PC-3 (cell line): ENCODE measurements around the gene NUP155. TPM values are rescaled to one million over a fixed set of nuclear protein-coding genes. Genes with fewer than 3 reads are reported as not detected.
A peak's percentile ranks its signal among the peaks of the same experiment; 100 is the strongest.

Source experiments
- ATAC-seq: fragments of 200-7000 bp; cut with Tn5 transposase; 2 replicates; pipeline ENCODE4 v1.9.1; 2020; ENCODE audit warnings: mild to moderate bottlenecking, moderate library complexity
- BruUV-seq: library from RNA; stranded (reverse); fragments of 400-500 nt; replicated peaks from 2 replicates; lab custom pipeline; 2021; lab: Mats Ljungman, UMichigan
- CTCF ChIA-PET: fragments of 300-600 bp; sonication (Branson Sonifier 250); formaldehyde crosslinking; loops from one replicate; lab custom pipeline; 2022; ENCODE audit warnings: antibody characterized with exemption; lab: Charles Lee
- POLR2A ChIA-PET: fragments of 300-600 bp; sonication (Branson Sonifier 250); formaldehyde crosslinking; loops from one replicate; lab custom pipeline; 2022; ENCODE audit warnings: antibody characterized with exemption; ENCODE audit not compliant: unreplicated experiment; lab: Charles Lee
- DNase-seq: peaks from one replicate; pipeline ENCODE4 v3.0.0-alpha.2; 2015
- H2AFZ ChIP-seq: fragments of 300-600 bp; sonication (generic); 2 replicates; pipeline ENCODE4 v1.6.0; 2016; ENCODE audit warnings: antibody characterized with exemption, low read length
- H3F3A ChIP-seq: fragments of 300-600 bp; sonication (generic); one replicate; pipeline ENCODE4 v1.6.0; 2017; ENCODE audit warnings: antibody characterized with exemption, low read length, control low read depth, mild to moderate bottlenecking; ENCODE audit not compliant: unreplicated experiment
- H3K27ac ChIP-seq: fragments of 300-600 bp; sonication (generic); 2 replicates; pipeline ENCODE4 v1.5.1; 2016; ENCODE audit warnings: mild to moderate bottlenecking, low read length
- H3K27me3 ChIP-seq: fragments of 300-600 bp; sonication (generic); 2 replicates; pipeline ENCODE4 v1.6.1; 2016; ENCODE audit warnings: low read length, mixed read lengths
- H3K36me3 ChIP-seq: fragments of 300-600 bp; sonication (generic); 2 replicates; pipeline ENCODE4 v1.6.1; 2016; ENCODE audit warnings: low read depth, mixed run types, low read length, mixed read lengths
- H3K4me1 ChIP-seq: fragments of 300-600 bp; sonication (generic); 2 replicates; pipeline ENCODE4 v1.5.1; 2016; ENCODE audit warnings: low read length; ENCODE audit not compliant: insufficient read depth
- H3K4me2 ChIP-seq: fragments of 300-600 bp; sonication (generic); 2 replicates; pipeline ENCODE4 v1.6.0; 2016; ENCODE audit warnings: low read length
- H3K4me3 ChIP-seq: fragments of 300-600 bp; sonication (generic); 2 replicates; pipeline ENCODE4 v1.5.1; 2016; ENCODE audit warnings: mild to moderate bottlenecking, low read length, mixed read lengths
- H3K79me2 ChIP-seq: fragments of 300-600 bp; sonication (generic); 2 replicates; pipeline ENCODE4 v1.6.1; 2017; ENCODE audit warnings: low read length, mixed read lengths
- H3K9ac ChIP-seq: fragments of 300-600 bp; sonication (generic); 2 replicates; pipeline ENCODE4 v1.6.0; 2016; ENCODE audit warnings: mild to moderate bottlenecking, low read length
- H3K9me2 ChIP-seq: fragments of 300-600 bp; sonication (generic); replicated peaks from 2 replicates; pipeline ENCODE4 v1.6.1; 2016; ENCODE audit warnings: mixed run types, low read length, mixed read lengths
- H3K9me3 ChIP-seq: fragments of 300-600 bp; sonication (generic); 2 replicates; pipeline ENCODE4 v1.6.1; 2016; ENCODE audit warnings: low read length, mixed read lengths
- H4K20me1 ChIP-seq: fragments of 300-600 bp; sonication (generic); 2 replicates; pipeline ENCODE4 v1.6.1; 2016; ENCODE audit warnings: low read length, mixed read lengths
- EZH2 ChIP-seq: fragments of 300-600 bp; sonication (generic); IDR thresholded peaks from one replicate; pipeline ENCODE4 v1.6.1; 2017; ENCODE audit warnings: antibody characterized with exemption, mild to moderate bottlenecking, low read length; ENCODE audit not compliant: unreplicated experiment
- EZH2phosphoT487 ChIP-seq: fragments of 300-600 bp; sonication (generic); IDR thresholded peaks from 2 replicates; pipeline ENCODE4 v1.6.1; 2018; ENCODE audit warnings: mild to moderate bottlenecking, antibody characterized with exemption, low read length, borderline replicate concordance
- intact Hi-C: fragments of 100-400 bp; cut with micrococcal nuclease; formaldehyde crosslinking; loops from 2 replicates; pipeline ENCODE4 v1.9.0; 2023
- total RNA-seq: library from RNA; depleted of rRNA; stranded (reverse); fragments of >200 nt; gene quantifications from 2 replicates; pipeline ENCODE4 v1.2.3, GENCODE V29; 2014
- TF ChIP-seq, protein P1 (sequence below): fragments of 300-600 bp; sonication (generic); conservative IDR thresholded peaks from 2 replicates; pipeline ENCODE4 v1.5.1; 2017; ENCODE audit warnings: antibody characterized with exemption, low read depth, mild to moderate bottlenecking, low read length

NUP155 gene
- total RNA-seq, 1 experiment from 2014 or later: 59.0 TPM

GRCh38 chr5:37249815-37250164 lies 121.1 kb downstream of the NUP155 start:
- Histone ChIP-seq H3K4me1 (peaks cover 11% of the 10 kb centered on the region), H3K27me3 (no peaks in the 10 kb centered on the region), H3K27ac (no peak overlapping the region), H3K36me3 (no peaks in the 10 kb centered on the region), H3K9ac (peak overlapping the region; percentile 86), H3K9me3 (no peaks in the 10 kb centered on the region), H3K9me2 (no peaks in the 10 kb centered on the region), H3K79me2 (peaks cover 18% of the 10 kb centered on the region), H3K4me2 (peak overlapping the region; percentile 83), H3K4me3 (peak overlapping the region; percentile 78), H3F3A (no peaks in the 10 kb centered on the region), H4K20me1 (no peaks in the 10 kb centered on the region), H2AFZ (peak overlapping the region; percentile 88)
- ChIA-PET CTCF (interaction anchor here (1.4 kb wide), 1 partner anchor 41 kb away, joined by 3 read pairs; no protein-coding TSS in a partner anchor), POLR2A (interaction anchor here (0.7 kb wide), 1 partner anchor 36 kb away, joined by 5 read pairs; no protein-coding TSS in a partner anchor)
- BruUV-seq: TSS peak; percentile 81
- DNase-seq (no peak), ATAC-seq (no peak)
- TF ChIP-seq EZH2 (no peak), EZH2phosphoT487 (no peak)
- TF ChIP-seq, protein P1, sequence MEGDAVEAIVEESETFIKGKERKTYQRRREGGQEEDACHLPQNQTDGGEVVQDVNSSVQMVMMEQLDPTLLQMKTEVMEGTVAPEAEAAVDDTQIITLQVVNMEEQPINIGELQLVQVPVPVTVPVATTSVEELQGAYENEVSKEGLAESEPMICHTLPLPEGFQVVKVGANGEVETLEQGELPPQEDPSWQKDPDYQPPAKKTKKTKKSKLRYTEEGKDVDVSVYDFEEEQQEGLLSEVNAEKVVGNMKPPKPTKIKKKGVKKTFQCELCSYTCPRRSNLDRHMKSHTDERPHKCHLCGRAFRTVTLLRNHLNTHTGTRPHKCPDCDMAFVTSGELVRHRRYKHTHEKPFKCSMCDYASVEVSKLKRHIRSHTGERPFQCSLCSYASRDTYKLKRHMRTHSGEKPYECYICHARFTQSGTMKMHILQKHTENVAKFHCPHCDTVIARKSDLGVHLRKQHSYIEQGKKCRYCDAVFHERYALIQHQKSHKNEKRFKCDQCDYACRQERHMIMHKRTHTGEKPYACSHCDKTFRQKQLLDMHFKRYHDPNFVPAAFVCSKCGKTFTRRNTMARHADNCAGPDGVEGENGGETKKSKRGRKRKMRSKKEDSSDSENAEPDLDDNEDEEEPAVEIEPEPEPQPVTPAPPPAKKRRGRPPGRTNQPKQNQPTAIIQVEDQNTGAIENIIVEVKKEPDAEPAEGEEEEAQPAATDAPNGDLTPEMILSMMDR: no peak
- intact Hi-C loops: loop anchor here (5.0 kb wide), 1 partner anchor 43 kb away; no protein-coding TSS in a partner anchor

GRCh38 chr5:37248970-37249814 lies 121.7 kb downstream of the NUP155 start, which contains the start of gene CPLANE1:
TSS of gene CPLANE1 (minus strand) at chr5:37249376. CDS start at chr5:37247698, 1,678 bp downstream.
- H3K27ac ChIP-seq: peak within 1 kb of the TSS; percentile 18; the same call in 1 of the 2 replicates
- intact Hi-C loops: loop anchor here (5.0 kb wide), 1 partner anchor 43 kb away; no protein-coding TSS in a partner anchor
- CTCF ChIA-PET: interaction anchor here (1.4 kb wide), 1 partner anchor 42 kb away, joined by 3 read pairs; no protein-coding TSS in a partner anchor

More at GRCh38 chr5:37248970-37249814, 121.7 kb downstream of the NUP155 start, which contains the start of gene CPLANE1:
- TF ChIP-seq, protein P1: no peak
- TF ChIP-seq EZH2 (no peak), EZH2phosphoT487 (no peak)
- peak; percentile 92 for ATAC-seq
- Histone ChIP-seq H3K4me2 (peak within 1 kb of the TSS; percentile 83), H2AFZ (peak within 1 kb of the TSS; percentile 88), H3K36me3 (no peaks in the 10 kb centered on the region), H3K4me1 (peaks cover 11% of the 10 kb centered on the region), H4K20me1 (no peaks in the 10 kb centered on the region), H3K4me3 (peak within 1 kb of the TSS; percentile 78), H3K9me3 (no peaks in the 10 kb centered on the region), H3K79me2 (peaks cover 18% of the 10 kb centered on the region), H3K9me2 (no peaks in the 10 kb centered on the region), H3K9ac (peak within 1 kb of the TSS; percentile 86), H3F3A (no peaks in the 10 kb centered on the region), H3K27me3 (no peaks in the 10 kb centered on the region)
- peak; percentile 74 for DNase-seq
- BruUV-seq: no TSS peak
- POLR2A ChIA-PET: interaction anchor here (0.6 to 0.7 kb wide), 3 partner anchors 35 to 91 kb away, joined by 3 to 5 read pairs (median 4); no protein-coding TSS in a partner anchor
